HG03196 (cell line): ENCODE results near the gene ZNF787.
A peak's percentile ranks its signal among the peaks of the same experiment; 100 is the strongest.

ENCODE experiments used
- ATAC-seq: cut with Tn5 transposase; IDR thresholded peaks from one replicate; pipeline ENCODE4 v1.9.1; 2021; ENCODE audit not compliant: unreplicated experiment

The ZNF787 gene

GRCh38 chr19:56123266-56123891 is 2.3 kb upstream of the ZNF787 start:
- no peak for ATAC-seq

- peak; percentile 26 for ATAC-seq
These were observed 520 bp downstream of the ZNF787 start for GRCh38 chr19:56120371-56121179.

GRCh38 chr19:56120002-56120370 is 1.1 kb downstream of the ZNF787 start:
- ATAC-seq, result no peak

GRCh38 chr19:56119582-56119978 is 1.5 kb downstream of the ZNF787 start:
- ATAC-seq, result no peak

- no peak for ATAC-seq
These were observed 2.2 kb downstream of the ZNF787 start for GRCh38 chr19:56118666-56119581.

- ATAC-seq, result no peak
These were observed 3.2 kb downstream of the ZNF787 start for GRCh38 chr19:56117889-56118288.

- no peak for ATAC-seq
These were observed 3.7 kb downstream of the ZNF787 start for GRCh38 chr19:56117376-56117884.

GRCh38 chr19:56116606-56117005 is 4.5 kb downstream of the ZNF787 start:
- ATAC-seq, result no peak

GRCh38 chr19:56115490-56115889 is 5.6 kb downstream of the ZNF787 start:
- ATAC-seq, result no peak

GRCh38 chr19:56114778-56115110 is 6.4 kb downstream of the ZNF787 start:
- ATAC-seq, result no peak

- no peak for ATAC-seq
These were observed 6.9 kb downstream of the ZNF787 start for GRCh38 chr19:56114051-56114777.

GRCh38 chr19:56113074-56113632 is 7.9 kb downstream of the ZNF787 start:
- ATAC-seq, result no peak

GRCh38 chr19:56112313-56112709 is 8.8 kb downstream of the ZNF787 start:
- no peak for ATAC-seq

GRCh38 chr19:56111601-56112312 is 9.3 kb downstream of the ZNF787 start:
- peak; percentile 68 for ATAC-seq

GRCh38 chr19:56110515-56111448 is 10.3 kb downstream of the ZNF787 start:
- no peak for ATAC-seq

GRCh38 chr19:56109226-56109625 is 11.9 kb downstream of the ZNF787 start:
- ATAC-seq, result no peak

- no peak for ATAC-seq
These were observed 12.5 kb downstream of the ZNF787 start for GRCh38 chr19:56108447-56109195.
